GDM1 (cell line): Measurements from ENCODE around the gene PLAA.

Experiments
- DNase-seq: peaks from one replicate; lab custom pipeline; 2025; lab: John Stamatoyannopoulos, UW

Gene PLAA

DNA sequence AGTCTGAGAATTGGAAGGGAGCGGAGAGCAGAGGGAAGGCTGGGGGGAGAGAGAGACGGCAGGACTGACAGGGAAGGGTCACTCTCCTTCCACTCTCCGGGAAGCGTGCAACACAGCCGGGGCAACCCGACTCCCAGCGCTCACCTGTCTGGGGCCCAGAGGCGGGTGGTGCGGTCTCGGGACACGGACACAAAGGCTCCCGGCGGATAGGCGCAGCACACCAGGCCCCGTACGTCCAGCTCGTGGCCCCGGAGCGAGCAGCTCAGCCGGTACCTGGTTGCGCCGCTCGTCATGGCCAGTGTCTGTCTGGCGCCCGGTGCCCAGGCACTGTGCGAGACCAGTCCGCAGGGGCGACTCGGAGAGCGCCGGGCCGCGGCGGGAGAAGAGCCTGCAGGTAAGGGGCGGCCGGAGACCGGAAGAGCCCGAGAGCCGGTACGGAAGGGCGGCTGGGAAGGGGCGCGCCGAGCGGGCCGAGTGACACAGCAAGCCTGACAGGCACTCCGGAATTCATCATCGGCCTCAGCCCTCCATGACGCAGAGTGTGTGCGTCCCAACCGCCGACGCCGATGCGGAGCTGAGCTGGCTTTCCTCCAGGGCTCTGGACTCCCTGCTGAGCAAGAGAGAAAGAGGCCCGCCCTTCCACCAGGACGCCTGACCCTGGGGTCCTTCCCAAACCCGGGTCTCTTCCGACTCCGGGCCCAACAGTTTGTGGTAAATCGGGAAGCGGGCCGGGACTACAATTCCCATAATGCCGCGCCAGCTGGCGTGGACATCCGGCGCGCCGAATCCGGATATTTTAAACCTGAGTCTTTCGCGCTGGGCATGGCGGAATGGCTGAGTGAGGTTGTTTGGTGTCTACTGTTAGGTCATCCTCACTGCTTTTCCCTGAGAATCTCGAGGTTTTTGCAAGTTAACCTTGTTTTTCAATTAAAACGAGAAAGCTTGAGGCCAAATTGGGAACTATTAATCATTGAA, at the start of gene PLAA:
Gene PLAA, minus strand, starts transcription at position 490 of the 975 bp plus-strand sequence. Its CDS starts 197 bp downstream, at position 293.
- peak; percentile 84 for DNase-seq

- DNase-seq: no peak
These were observed 48.8 kb upstream of the PLAA start for GRCh38 chr9:26995810-26996209.

- DNase-seq: no peak
These were observed 36.3 kb upstream of the PLAA start for GRCh38 chr9:26983340-26983739.

DNA sequence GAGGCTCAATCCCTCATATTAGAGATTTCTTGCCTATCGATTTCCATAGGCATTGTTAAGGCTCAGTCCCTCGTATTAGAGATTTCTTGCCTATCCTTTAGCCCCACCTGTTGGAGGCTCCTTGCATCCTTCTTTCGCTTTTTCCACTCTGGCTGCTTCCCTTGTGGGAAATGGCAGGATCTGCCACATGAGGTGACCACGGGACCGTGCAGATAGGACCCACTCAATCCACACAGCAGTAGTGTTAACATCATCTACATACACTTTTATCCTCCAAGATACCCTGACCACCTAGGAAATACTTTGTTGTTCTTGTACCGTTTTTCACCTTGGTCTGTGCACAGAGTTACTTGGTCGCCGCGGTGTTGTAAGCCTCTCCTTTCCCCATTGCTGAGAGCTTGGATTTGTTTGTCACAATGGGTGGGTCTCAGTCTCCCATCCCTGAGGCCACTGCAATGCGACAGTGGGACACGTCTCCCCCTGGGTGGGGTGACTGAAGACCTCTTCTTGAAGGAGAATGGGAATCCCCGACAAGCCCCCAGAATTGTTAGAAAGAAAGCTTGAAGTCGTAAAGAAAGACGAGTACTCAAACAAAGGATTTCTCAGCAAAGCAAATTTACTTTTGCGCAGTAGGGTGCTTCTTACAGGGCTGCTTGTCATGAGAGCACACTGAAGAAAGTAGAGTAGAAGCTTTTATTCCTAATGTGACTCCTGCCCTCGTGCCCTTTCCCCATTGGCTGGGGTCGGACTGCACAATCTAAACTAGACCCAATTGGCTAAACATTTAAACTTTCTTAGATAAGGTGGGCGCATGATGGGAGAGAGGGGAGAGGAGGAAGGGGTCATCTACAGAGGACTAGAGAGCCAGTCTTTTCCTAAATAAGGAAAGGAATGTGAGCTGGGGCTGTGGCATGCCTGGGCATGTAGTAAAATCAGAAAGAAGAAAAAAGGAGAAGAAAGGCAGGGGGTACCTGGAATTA, 29.0 kb upstream of the PLAA start:
- peak; percentile 51 for DNase-seq

- no peak for DNase-seq
These were observed 27.9 kb upstream of the PLAA start for GRCh38 chr9:26974927-26975326.

GRCh38 chr9:26973989-26974388, 26.9 kb upstream of the PLAA start:
- DNase-seq: no peak

DNA sequence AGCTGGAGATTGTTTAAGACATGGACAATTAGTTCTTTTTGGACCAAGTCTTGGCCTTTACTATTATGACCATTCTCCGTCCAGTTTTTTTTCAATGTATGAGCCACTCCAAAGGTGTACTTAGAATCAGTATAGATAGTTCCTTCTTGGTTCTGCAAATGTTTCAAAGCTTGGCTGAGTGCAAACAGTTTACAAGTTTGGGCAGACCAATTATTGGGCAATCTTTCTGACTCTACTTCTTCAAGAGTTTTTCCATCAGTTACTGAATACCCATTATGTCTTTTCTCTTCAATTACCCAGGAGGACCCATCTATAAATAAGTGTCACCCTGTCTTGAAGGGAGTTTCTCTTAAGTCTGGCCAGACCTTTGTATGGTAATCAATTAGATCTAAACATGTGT, 24.7 kb upstream of the PLAA start:
- no peak for DNase-seq

- DNase-seq: no peak
These were observed 9.8 kb upstream of the PLAA start for GRCh38 chr9:26956860-26957233.

DNA sequence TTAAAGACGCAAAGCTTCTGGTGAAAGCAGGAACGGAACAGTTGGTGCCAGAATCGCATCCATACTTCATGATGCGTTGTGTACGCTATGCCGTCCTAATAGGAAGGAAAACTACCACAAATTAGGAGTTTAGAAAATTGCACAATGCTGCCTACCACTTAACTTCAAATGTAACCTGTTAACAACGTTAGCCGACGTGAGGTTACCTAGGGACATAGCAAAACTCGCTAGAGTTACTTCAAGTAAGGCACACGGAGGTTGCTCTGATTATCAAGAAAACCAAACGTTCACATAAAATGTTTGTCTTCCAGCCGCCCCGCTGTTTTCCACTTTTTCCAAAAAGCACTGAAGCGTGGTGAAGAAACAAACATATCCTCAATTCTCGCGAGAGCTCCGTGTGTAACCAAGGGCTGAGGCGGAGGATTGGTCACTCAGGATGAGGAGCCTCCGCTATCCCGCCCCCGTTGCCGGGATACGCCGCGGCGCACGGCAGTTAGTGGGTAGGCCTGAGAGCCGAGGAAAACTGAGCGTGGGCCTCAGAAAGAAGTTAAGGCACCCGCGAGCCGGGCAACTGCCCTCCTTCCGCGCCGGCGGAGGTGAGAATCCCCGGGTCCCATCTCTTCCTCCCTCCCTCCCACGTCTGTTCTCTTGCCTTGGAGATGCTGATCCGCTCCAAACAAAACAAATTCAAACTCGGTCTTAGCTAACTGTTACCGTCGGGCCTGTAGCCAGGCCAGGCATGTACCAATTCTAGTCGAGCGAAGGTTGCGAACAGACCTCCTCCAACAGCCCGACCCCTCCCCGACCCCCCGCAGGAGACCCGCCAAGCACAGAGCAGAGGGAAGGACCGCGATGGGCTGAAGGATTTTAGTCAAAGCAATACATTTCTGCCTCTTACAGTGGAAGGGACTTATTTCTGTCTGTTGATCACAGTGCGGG, 9.1 kb upstream of the PLAA start, which contains the start of gene IFT74:
Gene IFT74, plus strand, starts transcription at position 492 of the 939 bp plus-strand sequence. CDS start 5,556 bp downstream, outside the sequence.
- DNase-seq: peak; percentile 94

DNA sequence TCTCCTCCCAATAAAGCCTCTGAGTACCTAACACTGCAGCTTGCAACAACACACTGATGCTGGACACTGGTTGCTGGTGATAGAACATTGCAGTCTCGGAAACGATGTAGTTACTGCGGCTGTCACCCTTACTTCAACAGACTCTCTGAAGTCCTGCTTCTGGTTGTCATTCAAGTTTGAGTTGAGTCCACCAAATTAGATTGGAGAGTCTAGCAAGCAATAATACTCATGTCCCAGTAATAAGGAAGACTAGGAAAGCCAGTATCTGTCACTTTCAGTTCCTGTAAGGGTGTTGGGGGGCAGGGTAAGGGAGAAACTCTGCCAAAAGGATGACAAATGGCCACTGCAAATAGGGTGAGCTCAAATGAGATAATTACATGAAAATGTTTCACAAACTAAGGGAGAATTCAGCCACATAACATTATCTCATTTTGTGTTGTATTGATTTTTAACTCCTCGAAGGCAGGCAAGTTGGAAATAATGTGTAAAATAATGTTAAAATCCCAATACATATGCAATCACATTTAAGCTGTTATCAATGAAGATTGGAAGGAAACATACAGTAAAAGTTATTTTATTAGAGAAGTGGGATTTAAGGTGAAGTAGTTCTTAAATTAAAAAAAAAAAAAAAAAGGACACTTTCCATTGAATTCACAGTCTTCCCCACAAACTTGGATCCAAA, 8.3 kb upstream of the PLAA start:
- DNase-seq: peak; percentile 49

DNA sequence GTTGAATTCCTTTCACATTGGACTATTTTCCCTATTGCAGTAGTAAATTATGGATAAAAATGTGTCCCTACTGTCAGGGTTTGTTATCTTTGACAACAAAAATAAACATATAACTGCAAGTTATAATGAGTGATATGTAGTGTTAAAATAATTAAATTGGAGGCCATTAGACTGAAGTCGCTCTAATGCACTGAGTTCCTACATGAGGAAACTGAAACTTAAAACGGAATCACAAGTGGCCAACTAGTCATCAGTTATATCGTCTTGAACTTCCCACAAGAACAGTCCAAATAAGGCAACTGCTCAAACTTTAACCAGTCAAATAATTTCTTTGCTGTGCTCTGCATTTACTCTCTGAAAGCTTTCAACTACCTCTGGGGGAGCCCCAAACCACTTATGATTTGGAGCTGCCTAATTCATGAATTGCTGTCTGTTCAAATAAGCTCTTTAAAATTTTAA, 7.0 kb upstream of the PLAA start:
- DNase-seq: peak; percentile 62

DNA sequence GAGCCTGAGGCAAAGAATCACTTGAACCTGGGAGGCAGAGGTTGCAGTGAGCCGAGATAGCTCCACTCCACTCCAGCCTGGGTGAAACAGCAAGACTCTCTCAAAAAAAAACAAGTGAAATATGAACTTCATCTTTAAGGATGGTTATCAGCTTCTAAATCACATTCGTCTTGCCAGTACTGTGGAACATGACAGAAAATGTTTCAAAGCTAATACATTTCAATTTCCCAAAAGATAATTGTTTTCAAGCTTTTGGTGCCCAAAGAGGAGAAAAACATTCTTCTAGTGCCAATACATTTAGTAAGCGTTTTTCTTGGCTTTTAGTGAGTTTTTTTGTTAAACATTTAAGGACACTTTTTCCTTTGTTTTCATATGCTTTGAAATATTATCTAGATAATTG, 4.8 kb upstream of the PLAA start:
- no peak for DNase-seq

DNA sequence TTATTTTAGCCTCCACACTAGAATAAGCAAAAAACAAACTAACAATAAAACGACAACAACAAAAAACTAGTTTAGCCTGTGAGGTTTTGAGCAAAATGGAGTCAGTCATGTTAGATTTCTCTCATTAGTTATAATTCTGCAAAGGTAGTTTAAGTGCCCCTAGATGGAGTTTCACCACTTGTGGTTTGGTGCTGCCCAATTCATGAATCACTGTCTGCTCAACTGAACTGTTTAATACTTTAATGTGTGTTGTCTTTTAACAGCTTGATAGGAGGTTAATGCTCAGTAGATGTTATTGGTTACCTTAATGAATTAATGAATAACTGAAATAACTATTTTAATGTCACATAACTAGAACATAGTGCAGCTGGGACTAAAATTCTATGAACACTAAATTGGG, 3.5 kb upstream of the PLAA start:
- DNase-seq: no peak

- DNase-seq: no peak
These were observed 2.6 kb upstream of the PLAA start for GRCh38 chr9:26949637-26950069.

GRCh38 chr9:26947736-26948135, 694 bp upstream of the PLAA start:
- DNase-seq: no peak

DNA sequence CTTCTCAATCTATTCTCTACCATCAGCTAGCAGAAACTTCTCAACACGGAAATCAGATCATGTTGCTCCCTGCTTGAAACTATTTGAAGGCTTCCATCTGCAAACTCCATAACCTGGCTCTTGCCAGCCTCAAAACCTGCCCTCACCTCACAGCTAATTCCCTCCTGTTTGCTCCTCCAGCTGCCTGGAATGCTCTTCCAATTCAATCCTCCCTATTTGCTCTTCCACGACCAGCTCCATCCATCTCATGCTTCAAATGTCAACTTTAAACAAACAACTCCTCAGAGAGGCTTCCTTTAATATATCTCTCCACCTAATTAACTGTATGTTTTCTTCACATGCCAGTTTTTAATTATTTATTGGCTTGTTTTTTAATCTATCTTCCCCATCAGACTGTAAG, 1.5 kb downstream of the PLAA start:
- no peak for DNase-seq

DNA sequence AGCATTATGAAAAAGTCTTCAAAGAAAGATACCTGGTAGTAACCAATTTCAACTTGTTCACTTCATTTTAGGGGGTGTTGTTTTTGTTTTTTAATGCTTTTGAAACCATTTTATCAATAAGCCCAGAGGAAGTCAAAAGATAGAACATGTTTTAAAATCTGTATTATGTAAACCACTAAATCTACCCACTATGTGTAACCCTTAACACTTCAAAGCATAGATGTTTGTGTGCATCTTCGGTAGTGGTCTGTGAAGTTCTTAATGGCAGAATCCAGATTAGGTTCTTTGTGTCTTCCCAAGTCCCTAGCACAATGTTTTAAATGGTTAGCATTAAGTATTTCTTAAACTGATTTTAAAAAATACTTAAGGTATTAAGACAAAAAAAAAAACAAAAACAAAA, 6.3 kb downstream of the PLAA start:
- no peak for DNase-seq

GRCh38 chr9:26939955-26940711, 6.9 kb downstream of the PLAA start:
- no peak for DNase-seq

GRCh38 chr9:26937816-26938371, 9.1 kb downstream of the PLAA start:
- no peak for DNase-seq
